Effector CD4-positive, alpha-beta T cell (primary cell): ENCODE results near the gene TMEM126A.
"Not testable (repeated sequence)": the region's sequence is repeated elsewhere in the genome, so short reads cannot be mapped to it uniquely, and the experiment has no call there.

Source experiments
- DNase-seq: peaks from one replicate; pipeline ENCODE4 v3.0.0-alpha.2; 2020
- total RNA-seq: gene quantifications from one replicate; lab custom pipeline; 2026; lab: John Stamatoyannopoulos, UW

TMEM126A gene
- total RNA-seq: 9.0 reads per million, percentile 30 among the genes with 10 or more reads in this experiment

GRCh38 chr11:85647604-85648299 is at the start of gene TMEM126A:
TMEM126A (plus strand) TSS chr11:85647967; CDS start chr11:85650256, 2,289 bp downstream.
- peak; percentile 88 for DNase-seq

DNA sequence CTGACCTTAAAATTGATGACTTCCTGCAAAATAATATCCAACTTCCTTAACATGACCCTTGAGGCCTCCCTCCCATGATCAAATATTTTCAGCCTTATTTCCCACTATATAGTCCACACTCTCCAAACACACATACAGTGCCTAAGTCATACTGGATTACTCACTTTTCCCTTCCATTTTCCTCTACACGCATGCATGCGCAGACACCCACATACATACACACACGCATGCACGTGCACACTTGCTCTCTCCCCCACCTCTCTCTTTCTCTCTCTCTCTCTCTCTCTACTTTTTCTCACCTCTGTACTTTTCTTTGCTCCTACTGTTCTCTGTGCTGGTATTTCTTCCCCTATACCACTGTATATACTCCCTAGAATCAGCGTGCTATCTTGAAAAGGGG is 48.7 kb upstream of the TMEM126A start:
- DNase-seq: no peak

DNA sequence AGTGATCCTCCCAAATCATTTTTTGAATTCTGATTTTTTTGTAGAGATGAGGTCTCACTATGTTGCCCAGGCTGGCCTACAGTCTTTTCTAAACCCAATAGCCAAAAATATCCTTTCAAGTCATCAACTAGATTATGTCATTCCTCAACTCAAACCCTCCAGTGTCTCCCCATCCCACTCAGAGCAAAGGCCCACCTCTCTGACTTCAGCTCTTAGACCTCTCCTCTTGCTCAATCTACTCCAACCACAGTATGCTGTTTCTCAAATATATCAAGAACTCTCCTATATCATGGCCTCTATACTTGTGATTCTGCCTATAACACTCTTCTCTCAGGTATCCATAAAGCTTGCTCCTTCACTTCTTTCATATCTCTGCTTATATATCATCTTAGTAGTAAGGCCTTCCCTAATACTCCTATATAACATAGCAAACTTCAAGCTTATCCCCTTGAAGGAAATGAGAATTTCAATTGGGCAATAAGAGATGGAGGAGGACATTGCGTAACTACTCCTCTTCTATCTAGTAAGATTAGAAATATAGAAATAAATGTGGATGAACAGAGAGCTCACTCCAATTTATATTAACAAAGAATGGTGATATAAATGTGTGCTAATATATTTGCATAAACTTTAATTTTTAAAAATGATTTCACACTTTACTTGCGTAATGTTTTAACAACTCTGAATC is 45.1 kb upstream of the TMEM126A start:
- DNase-seq: no peak

- DNase-seq: no peak
Measured at GRCh38 chr11:85603220-85603619, 44.5 kb upstream of the TMEM126A start.

DNA sequence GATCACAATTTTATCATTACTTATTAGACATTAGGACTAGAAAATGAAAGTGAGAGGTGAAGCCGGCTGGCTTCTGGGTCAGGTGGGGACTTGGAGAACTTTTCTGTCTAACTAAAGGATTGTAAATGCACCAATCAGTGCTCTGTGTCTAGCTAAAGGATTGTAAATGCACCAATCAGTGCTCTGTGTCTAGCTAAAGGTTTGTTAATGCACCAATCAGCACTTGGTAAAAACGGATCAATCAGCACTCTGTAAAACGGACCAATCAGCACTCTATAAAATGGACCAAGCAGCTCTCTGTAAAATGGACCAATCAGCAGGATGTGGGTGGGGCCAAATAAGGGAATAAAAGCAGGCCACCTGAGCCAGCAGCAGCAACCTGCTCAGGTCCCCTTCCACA is 41.5 kb upstream of the TMEM126A start:
- not testable (repeated sequence) for DNase-seq

GRCh38 chr11:85608621-85609020 is 39.1 kb upstream of the TMEM126A start:
- not testable (repeated sequence) for DNase-seq

DNA sequence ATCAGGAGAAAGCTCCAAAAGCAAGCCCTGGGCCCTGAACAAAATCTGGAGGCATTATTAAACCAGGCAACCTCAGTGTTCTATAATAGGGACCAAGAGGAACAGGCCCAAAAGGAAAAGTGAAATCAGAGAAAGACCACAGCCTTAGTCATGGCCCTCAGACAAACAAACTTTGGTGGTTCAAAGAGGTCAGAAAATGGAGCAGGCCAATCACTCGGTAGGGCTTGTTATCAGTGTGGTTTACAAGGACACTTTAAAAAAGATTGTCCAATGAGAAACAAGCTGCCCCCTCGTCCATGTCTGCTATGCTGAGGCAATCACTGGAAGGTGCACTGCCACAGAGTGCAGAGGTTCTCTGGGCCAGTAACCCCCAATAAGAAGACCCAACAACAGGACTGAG is 38.5 kb upstream of the TMEM126A start:
- DNase-seq: not testable (repeated sequence)

DNA sequence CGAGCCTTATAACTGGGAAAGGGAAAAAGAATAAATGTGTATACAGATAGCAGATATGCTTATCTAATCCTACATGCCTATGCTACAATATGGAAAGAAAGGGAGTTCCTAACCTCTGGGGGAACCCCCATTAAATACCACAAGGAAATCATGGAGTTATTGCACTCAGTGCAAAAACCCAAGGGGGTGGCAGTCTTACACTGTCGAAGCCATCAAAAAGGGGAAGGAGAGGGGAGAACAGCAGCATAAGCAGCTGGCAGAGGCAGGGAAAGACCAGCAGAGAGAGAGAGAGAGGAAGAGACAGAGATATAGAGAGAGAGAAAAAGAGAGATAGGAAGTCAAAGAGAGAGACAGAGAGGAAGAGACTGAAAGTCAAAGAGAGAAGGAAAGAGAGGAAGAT is 36.1 kb upstream of the TMEM126A start:
- not testable (repeated sequence) for DNase-seq

GRCh38 chr11:85619499-85619898 is 28.3 kb upstream of the TMEM126A start:
- DNase-seq: no peak

DNA sequence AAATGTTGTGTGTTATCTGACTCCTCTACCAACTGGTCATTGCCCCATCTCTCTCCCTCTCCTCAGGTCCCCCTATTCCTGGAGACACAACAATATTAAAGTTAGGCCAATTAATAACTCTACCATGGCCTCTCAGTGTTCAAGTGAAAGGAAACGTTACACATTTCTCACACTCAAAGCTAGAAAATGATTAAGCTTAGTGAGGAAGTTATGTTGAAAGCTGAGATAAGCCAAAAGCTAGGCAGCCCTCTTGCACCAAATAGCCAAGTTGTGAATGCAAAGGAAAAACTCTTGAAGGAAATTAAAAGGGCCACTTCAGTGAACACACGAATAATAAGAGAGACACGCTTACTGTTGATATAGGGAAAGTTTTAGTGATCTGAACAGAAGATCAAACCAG is 27.5 kb upstream of the TMEM126A start:
- DNase-seq: no peak

GRCh38 chr11:85626496-85626895 is 21.3 kb upstream of the TMEM126A start:
- no peak for DNase-seq

- no peak for DNase-seq
Measured at GRCh38 chr11:85627332-85627997, 20.3 kb upstream of the TMEM126A start, which contains the start of gene DLG2. DLG2 (minus strand) TSS chr11:85627344.

DNA sequence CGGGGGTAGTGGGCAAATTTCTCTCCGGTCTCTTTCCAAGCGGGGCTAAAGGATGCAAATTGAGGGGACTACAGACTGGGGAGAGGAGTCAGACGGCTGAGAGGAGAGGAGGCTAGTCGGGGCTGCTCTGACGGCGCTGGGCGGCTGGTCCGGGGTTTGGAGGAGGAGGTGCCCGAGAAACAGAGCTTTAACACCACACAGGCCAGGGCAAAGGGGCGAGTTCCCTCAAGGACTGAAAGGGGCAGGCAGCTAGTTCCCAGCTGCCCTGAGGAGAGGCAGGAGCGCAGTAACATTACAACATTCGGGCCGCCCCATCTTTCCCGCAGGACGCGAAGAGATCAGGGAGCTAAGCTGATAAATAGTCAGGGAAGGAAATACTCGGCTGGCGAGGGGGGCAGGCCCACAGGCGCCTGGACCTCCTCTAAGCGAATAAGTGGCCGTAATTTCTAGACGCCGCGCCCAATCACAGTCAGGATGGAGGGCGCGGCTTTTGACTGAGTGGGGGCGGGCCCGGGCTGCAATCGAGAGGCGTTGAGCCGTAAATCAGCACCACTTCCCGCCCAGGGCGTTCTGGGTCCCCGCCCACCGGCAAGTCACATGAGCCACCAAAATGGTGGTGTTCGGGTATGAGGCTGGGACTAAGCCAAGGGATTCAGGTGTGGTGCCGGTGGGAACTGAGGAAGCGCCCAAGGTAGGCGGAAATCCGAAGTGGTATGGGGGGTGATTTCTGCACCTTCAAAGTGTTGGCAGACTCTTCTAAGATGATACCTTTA is 19.6 kb upstream of the TMEM126A start, which contains the start of gene TMEM126B:
TSS of gene TMEM126B (plus strand) at position 596 of the 773 bp plus-strand sequence. CDS start at position 611, 15 bp downstream.
- DNase-seq: peak; percentile 96

GRCh38 chr11:85628771-85629341 is 18.9 kb upstream of the TMEM126A start:
- DNase-seq: no peak

GRCh38 chr11:85634747-85635146 is 13.0 kb upstream of the TMEM126A start:
- DNase-seq: no peak

DNA sequence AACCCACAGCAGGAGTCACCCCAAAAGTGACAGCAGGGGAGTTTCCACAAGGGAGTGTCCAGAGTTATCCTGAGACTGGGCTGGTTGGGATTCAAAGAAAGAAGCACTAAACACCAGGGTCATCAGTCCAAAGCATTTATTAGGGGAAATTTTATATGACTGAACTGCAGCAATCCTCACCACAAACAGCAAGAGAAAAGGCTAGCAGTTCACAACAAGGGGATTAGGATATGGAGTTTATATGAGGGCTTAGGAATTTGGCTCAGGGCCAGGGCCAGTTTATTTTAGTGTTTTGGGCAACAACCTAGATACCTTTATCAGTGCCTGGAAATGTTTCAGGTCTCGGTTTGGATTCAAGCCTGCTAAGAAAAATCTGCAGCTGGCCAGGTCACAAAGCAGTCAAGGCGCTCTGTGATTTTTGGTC is 4.6 kb upstream of the TMEM126A start:
- DNase-seq: no peak

DNA sequence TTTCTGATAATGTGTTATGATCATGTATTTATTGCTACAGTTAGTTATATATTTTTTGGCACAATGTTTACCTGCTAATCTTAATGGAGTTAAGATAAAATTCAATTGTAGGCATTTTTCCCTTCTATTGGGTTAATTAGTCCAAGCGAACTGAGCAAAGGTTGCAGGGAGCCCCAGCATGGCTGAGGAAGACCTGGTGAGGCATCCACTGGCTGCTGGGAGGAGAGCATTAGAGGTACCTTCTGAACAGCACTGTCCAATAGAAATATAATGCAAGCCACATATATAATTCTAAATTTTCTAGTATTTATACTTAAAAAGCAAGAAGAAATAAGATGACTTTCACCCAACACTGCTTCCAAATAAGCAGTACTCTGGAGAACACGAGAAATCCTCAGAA is 689 bp upstream of the TMEM126A start:
- DNase-seq: no peak

GRCh38 chr11:85651118-85651517 is 3.4 kb downstream of the TMEM126A start:
- DNase-seq: no peak

- DNase-seq: no peak
Measured at GRCh38 chr11:85652786-85653447, 5.2 kb downstream of the TMEM126A start.

DNA sequence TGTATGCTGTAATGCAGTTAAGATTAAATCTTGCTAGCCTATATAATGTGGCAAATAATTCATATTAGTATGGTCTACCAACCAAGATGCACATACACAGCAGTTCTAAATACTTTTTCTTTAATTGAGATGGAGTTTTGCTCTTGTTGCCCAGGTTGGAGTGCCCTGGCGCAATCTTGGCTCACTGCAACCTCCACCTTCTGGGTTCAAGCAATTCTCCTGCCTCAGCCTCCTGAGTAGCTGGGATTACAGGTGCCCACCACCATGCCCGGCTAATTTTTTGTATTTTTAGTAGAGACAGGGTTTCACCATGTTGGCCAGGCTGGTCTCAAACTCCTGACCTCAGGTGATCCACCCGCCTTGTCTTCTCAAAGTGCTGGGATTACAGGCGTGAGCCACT is 6.6 kb downstream of the TMEM126A start:
- DNase-seq: not testable (repeated sequence)

DNA sequence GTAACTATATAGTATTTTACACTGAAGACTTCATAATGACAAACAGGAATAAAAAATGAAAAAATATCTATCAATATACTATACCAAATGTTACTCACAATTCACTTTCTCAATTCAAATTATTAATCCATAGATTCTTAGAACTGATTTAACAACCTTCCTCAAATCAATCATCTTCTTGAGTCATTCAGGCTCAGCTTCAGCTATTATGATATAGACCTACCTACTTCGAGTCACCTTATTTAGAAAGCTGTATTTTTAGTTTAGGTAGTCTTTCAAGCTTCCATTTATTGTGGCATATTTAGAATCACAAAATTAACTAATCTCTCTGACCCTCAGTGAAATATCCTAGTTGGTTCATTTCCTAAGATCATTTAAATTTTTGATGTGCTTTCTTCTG is 9.0 kb downstream of the TMEM126A start:
- no peak for DNase-seq

GRCh38 chr11:85658180-85658579 is 10.4 kb downstream of the TMEM126A start:
- DNase-seq: no peak
